SK-N-SH (cell line): Measurements from ENCODE around the gene VPS8. TPM values are rescaled to one million over a fixed set of nuclear protein-coding genes. Genes with fewer than 3 reads are reported as not detected.

Source experiments
- CTCF ChIA-PET: fragments of 300-600, 350-600 bp; formaldehyde crosslinking; extraction: SDS; loops from one replicate; lab custom pipeline; 2021; lab: Yijun Ruan, JAX
- POLR2A ChIA-PET: fragments of 350-600 bp; sonication (Branson Sonifier 250); formaldehyde crosslinking; extraction: SDS; loops from one replicate; lab custom pipeline; 2020; ENCODE audit warnings: antibody characterized with exemption, inconsistent platforms; lab: Yijun Ruan, JAX
- DNase-seq: peaks from one replicate; pipeline ENCODE4 v3.0.0; 2012
- H2AFZ ChIP-seq: fragments of 200-600 bp; sonication (generic); 2 replicates; pipeline ENCODE4 v1.8.1; 2016; ENCODE audit warnings: antibody characterized with exemption, mild to moderate bottlenecking, low read depth
- H3F3A ChIP-seq: fragments of 200-600 bp; sonication (generic); replicated peaks from 2 replicates; pipeline ENCODE3; 2016; ENCODE audit warnings: antibody characterized with exemption, mild to moderate bottlenecking; ENCODE audit not compliant: insufficient read depth
- H3K27ac ChIP-seq, 2 experiments: fragments of 200-500 bp in 1 of 2; fragments of 200-600 bp in 1 of 2; sonication (Bioruptor generic) in 1 of 2; sonication (generic), shearing (Covaris generic) in 1 of 2; 2 replicates each; pipeline versions ENCODE4 v1.5.1 to v1.6.1; 2014 to 2016; ENCODE audit warnings: low read depth in 2 of 2, inconsistent platforms in 1 of 2, low read length in 1 of 2, mild to moderate bottlenecking in 1 of 2, mixed read lengths in 1 of 2
- H3K27me3 ChIP-seq: fragments of 200-600 bp; sonication (generic), shearing (Covaris generic); 2 replicates; pipeline ENCODE4 v1.6.1; 2016; ENCODE audit warnings: mixed run types; ENCODE audit not compliant: insufficient read depth
- H3K36me3 ChIP-seq, 2 experiments: fragments of 200-500 bp in 1 of 2; fragments of 200-600 bp in 1 of 2; sonication (Bioruptor generic) in 1 of 2; sonication (generic) in 1 of 2; replicated peaks in 1 of 2; 2 replicates each; pipeline versions ENCODE3 to v1.5.1; 2014 to 2016; ENCODE audit warnings: low read length in 1 of 2, mild to moderate bottlenecking in 1 of 2; ENCODE audit not compliant: insufficient read depth in 2 of 2, control insufficient read depth in 1 of 2
- H3K4me1 ChIP-seq, 2 experiments: fragments of 200-500 bp in 1 of 2; fragments of 200-600 bp in 1 of 2; sonication (Bioruptor generic) in 1 of 2; sonication (generic), shearing (Covaris generic) in 1 of 2; 2 replicates each; pipeline versions ENCODE4 v1.5.1 to v1.6.1; 2014 to 2016; ENCODE audit warnings: low read depth in 1 of 2, low read length in 1 of 2, mixed run types in 1 of 2; ENCODE audit not compliant: insufficient read depth in 2 of 2, control insufficient read depth in 1 of 2
- H3K4me2 ChIP-seq: fragments of 200-600 bp; sonication (generic), shearing (Covaris generic); 2 replicates; pipeline ENCODE4 v1.6.1; 2017; ENCODE audit warnings: mixed run types
- H3K4me3 ChIP-seq, 2 experiments: fragments of 200-500 bp in 1 of 2; fragments of 200-600 bp in 1 of 2; sonication (Bioruptor generic) in 1 of 2; sonication (generic), shearing (Covaris generic) in 1 of 2; 2 replicates each; pipeline versions ENCODE4 v1.5.1 to v1.8.1; 2014 to 2016; ENCODE audit warnings: low read depth in 2 of 2, inconsistent platforms in 1 of 2, low read length in 1 of 2, mild to moderate bottlenecking in 1 of 2, mixed read lengths in 1 of 2, moderate library complexity in 1 of 2
- H3K79me2 ChIP-seq: fragments of 200-600 bp; sonication (generic); 2 replicates; pipeline ENCODE4 v1.8.1; 2017; ENCODE audit warnings: mild to moderate bottlenecking; ENCODE audit not compliant: insufficient read depth
- H3K9ac ChIP-seq: fragments of 200-600 bp; sonication (generic); 2 replicates; pipeline ENCODE4 v1.6.1; 2017; ENCODE audit warnings: mixed run types
- H3K9me2 ChIP-seq: fragments of 200-600 bp; sonication (generic); 2 replicates; pipeline ENCODE4 v1.6.1; 2017; ENCODE audit warnings: mixed run types
- H3K9me3 ChIP-seq: fragments of 200-600 bp; sonication (generic); 2 replicates; pipeline ENCODE4 v1.6.1; 2017; ENCODE audit warnings: mixed run types, mild to moderate bottlenecking, moderate library complexity
- H4K20me1 ChIP-seq: fragments of 200-600 bp; sonication (generic); 2 replicates; pipeline ENCODE4 v1.6.1; 2017; ENCODE audit warnings: mild to moderate bottlenecking, mixed run types; ENCODE audit not compliant: insufficient read depth
- ELF1 ChIP-seq: IDR thresholded peaks from 2 replicates; pipeline ENCODE4 v1.4.0; 2012
- EZH2phosphoT487 ChIP-seq: fragments of 200-600 bp; sonication (generic); IDR thresholded peaks from 2 replicates; pipeline ENCODE4 v1.6.1; 2017; ENCODE audit warnings: low read depth, mixed run types, mild to moderate bottlenecking, antibody characterized with exemption, moderate library complexity, borderline replicate concordance
- FOSL2 ChIP-seq: IDR thresholded peaks from 2 replicates; pipeline ENCODE4 v1.4.0; 2012; ENCODE audit warnings: low read depth, mild to moderate bottlenecking, moderate library complexity, borderline replicate concordance
- FOXJ3 ChIP-seq: sonication (generic); formaldehyde crosslinking; IDR thresholded peaks from 2 replicates; pipeline ENCODE4 v1.5.1; 2020; ENCODE audit warnings: mild to moderate bottlenecking, missing genetic modification reagents
- FOXM1 ChIP-seq: IDR thresholded peaks from 2 replicates; pipeline ENCODE4 v1.4.0; 2012; ENCODE audit warnings: low read depth, mild to moderate bottlenecking
- GABPA ChIP-seq: IDR thresholded peaks from 2 replicates; pipeline ENCODE4 v1.4.0; 2012; ENCODE audit warnings: low read depth, mild to moderate bottlenecking
- JUND ChIP-seq: IDR thresholded peaks from 2 replicates; pipeline ENCODE4 v1.4.0; 2012
- MAX ChIP-seq: IDR thresholded peaks from 2 replicates; pipeline ENCODE4 v1.4.0; 2012; ENCODE audit warnings: low read depth
- MEF2A ChIP-seq: IDR thresholded peaks from 2 replicates; pipeline ENCODE4 v1.4.0; 2012; ENCODE audit warnings: low read depth, borderline replicate concordance
- MXI1 ChIP-seq: IDR thresholded peaks from 2 replicates; pipeline ENCODE4 v1.6.1; 2012; ENCODE audit warnings: mild to moderate bottlenecking, low read depth, low read length, improper control_type of control experiment
- PBX3 ChIP-seq: IDR thresholded peaks from 2 replicates; pipeline ENCODE4; 2012
- RCOR1 ChIP-seq: fragments of 150-350 bp; IDR thresholded peaks from 2 replicates; pipeline ENCODE4 v1.6.1; 2017; ENCODE audit warnings: antibody characterized with exemption, low read length
- RFX5 ChIP-seq: IDR thresholded peaks from 2 replicates; pipeline ENCODE4 v1.6.1; 2012; ENCODE audit warnings: mild to moderate bottlenecking, improper control_type of control experiment, low read length
- RXRA ChIP-seq: IDR thresholded peaks from 2 replicates; pipeline ENCODE4 v1.4.0; 2012; ENCODE audit warnings: low read depth, mild to moderate bottlenecking, borderline replicate concordance
- SMC3 ChIP-seq: IDR thresholded peaks from 2 replicates; pipeline ENCODE4 v1.6.1; 2012; ENCODE audit warnings: low read depth, low read length, improper control_type of control experiment
- TAF1 ChIP-seq: IDR thresholded peaks from 2 replicates; pipeline ENCODE4 v1.6.1; 2012; ENCODE audit warnings: low read depth, mild to moderate bottlenecking, low read length, moderate library complexity, borderline replicate concordance
- TCF12 ChIP-seq: IDR thresholded peaks from 2 replicates; pipeline ENCODE4 v1.4.0; 2012
- TEAD4 ChIP-seq: IDR thresholded peaks from 2 replicates; pipeline ENCODE4 v1.4.0; 2012; ENCODE audit warnings: mild to moderate bottlenecking, borderline replicate concordance; ENCODE audit not compliant: insufficient read depth
- USF2 ChIP-seq: fragments of 150-350 bp; IDR thresholded peaks from 2 replicates; pipeline ENCODE4 v1.6.1; 2017; ENCODE audit warnings: antibody characterized with exemption, low read length, low read depth, borderline replicate concordance
- YY1 ChIP-seq: IDR thresholded peaks from 2 replicates; pipeline ENCODE4 v1.4.0; 2012; ENCODE audit warnings: low read depth, mild to moderate bottlenecking
- WGBS: methylation state at CpG from one replicate; pipeline ENCODE4 v1.1.6; 2017; ENCODE audit warnings: low lambda C conversion rate; 5-methylcytosine and 5-hydroxymethylcytosine counted together
- polyA plus RNA-seq, 3 experiments: library from polyadenylated mRNA; depleted of rRNA; stranded (reverse); fragments of >200 nt; gene quantifications; 2 replicates each; pipeline ENCODE4 v1.2.3, GENCODE V29; 2012
- TF ChIP-seq, protein P1 (sequence below): IDR thresholded peaks from 2 replicates; pipeline ENCODE4 v1.4.0; 2012; ENCODE audit warnings: low read depth, borderline replicate concordance
- TF ChIP-seq, protein P2 (sequence below): IDR thresholded peaks from 2 replicates; pipeline ENCODE4 v1.6.1; 2012; ENCODE audit warnings: mild to moderate bottlenecking, low read depth, low read length, moderate library complexity

VPS8 gene
- polyA plus RNA-seq, 1 of the 3 experiments (the other 2 are of a cell fraction): 12.8 TPM

GRCh38 chr3:184827572-184827971 lies 15.6 kb downstream of the VPS8 start:
- CTCF ChIA-PET: no interaction called here
- no peak for TF ChIP-seq MEF2A
- TF ChIP-seq JUND: no peak
- TF ChIP-seq USF2: no peak
- TF ChIP-seq TAF1: no peak
- no peak for TF ChIP-seq SMC3
- no peak for TF ChIP-seq PBX3
- TF ChIP-seq, all 33 proteins: peak for 0
- POLR2A ChIA-PET: no interaction called here
- 84% methylated on average over 2 of the region's 2 CpGs for WGBS
- Histone ChIP-seq H3K27ac (no peak overlapping the region), H3K9me3 (no peaks in the 10 kb centered on the region), H3F3A (no peaks in the 10 kb centered on the region), H3K27me3 (no peaks in the 10 kb centered on the region), H3K9me2 (no peaks in the 10 kb centered on the region), H2AFZ (no peak overlapping the region), H3K4me2 (no peak overlapping the region), H4K20me1 (no peaks in the 10 kb centered on the region), H3K4me1 (no peaks in the 10 kb centered on the region), H3K79me2 (no peaks in the 10 kb centered on the region), H3K9ac (no peak overlapping the region), H3K36me3 (peaks cover 18 to 24% of the 10 kb centered on the region in 2 experiments), H3K4me3 (no peak overlapping the region)
- no peak for DNase-seq

DNA sequence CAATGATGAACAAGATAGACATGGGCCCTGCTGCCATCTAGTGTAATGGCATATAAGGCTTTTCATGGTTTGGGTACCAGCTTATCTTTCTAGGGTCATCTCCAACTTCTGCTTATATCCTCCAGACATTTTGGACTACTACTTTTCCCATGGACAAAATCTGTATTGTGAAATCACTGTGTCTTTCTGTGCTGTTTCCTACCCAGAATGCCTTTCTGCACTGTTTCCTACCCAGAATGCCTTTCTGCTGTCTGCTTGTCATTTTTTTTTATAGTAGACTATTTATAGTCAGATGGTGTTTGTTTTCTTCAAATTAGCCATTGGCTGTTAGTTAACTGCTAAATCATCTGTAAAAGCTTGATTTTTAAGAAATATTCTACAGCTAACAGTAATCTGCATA lies 20.1 kb downstream of the VPS8 start:
- H3K9ac ChIP-seq: no peak overlapping the region
- no peaks in the 10 kb centered on the region for H3K9me3 ChIP-seq
- ChIA-PET POLR2A (no interaction called here), CTCF (interaction anchor here (0.8 kb wide), 1 partner anchor 288 kb away, joined by 3 read pairs; no protein-coding TSS in a partner anchor)
- H3K27me3 ChIP-seq: no peaks in the 10 kb centered on the region
- no peaks in the 10 kb centered on the region for H4K20me1 ChIP-seq
- H3K4me3 ChIP-seq: no peak overlapping the region
- H3F3A ChIP-seq: no peaks in the 10 kb centered on the region
- H3K79me2 ChIP-seq: no peaks in the 10 kb centered on the region
- H3K4me1 ChIP-seq: no peaks in the 10 kb centered on the region
- peaks cover 42 to 45% of the 10 kb centered on the region in 2 experiments for H3K36me3 ChIP-seq
- H3K27ac ChIP-seq: no peak overlapping the region
- no peak for DNase-seq
- H2AFZ ChIP-seq: no peak overlapping the region
- no peaks in the 10 kb centered on the region for H3K9me2 ChIP-seq
- TF ChIP-seq RCOR1 (no peak), ELF1 (no peak), PBX3 (no peak), RXRA (no peak), SMC3 (no peak), EZH2phosphoT487 (no peak), GABPA (no peak), JUND (no peak), TCF12 (no peak), MAX (no peak), FOXM1 (no peak), FOSL2 (no peak), RFX5 (no peak), YY1 (no peak), FOXJ3 (no peak), TEAD4 (no peak), MXI1 (no peak)
- TF ChIP-seq, protein P1, sequence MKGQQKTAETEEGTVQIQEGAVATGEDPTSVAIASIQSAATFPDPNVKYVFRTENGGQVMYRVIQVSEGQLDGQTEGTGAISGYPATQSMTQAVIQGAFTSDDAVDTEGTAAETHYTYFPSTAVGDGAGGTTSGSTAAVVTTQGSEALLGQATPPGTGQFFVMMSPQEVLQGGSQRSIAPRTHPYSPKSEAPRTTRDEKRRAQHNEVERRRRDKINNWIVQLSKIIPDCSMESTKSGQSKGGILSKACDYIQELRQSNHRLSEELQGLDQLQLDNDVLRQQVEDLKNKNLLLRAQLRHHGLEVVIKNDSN: no peak
- TF ChIP-seq, protein P2, sequence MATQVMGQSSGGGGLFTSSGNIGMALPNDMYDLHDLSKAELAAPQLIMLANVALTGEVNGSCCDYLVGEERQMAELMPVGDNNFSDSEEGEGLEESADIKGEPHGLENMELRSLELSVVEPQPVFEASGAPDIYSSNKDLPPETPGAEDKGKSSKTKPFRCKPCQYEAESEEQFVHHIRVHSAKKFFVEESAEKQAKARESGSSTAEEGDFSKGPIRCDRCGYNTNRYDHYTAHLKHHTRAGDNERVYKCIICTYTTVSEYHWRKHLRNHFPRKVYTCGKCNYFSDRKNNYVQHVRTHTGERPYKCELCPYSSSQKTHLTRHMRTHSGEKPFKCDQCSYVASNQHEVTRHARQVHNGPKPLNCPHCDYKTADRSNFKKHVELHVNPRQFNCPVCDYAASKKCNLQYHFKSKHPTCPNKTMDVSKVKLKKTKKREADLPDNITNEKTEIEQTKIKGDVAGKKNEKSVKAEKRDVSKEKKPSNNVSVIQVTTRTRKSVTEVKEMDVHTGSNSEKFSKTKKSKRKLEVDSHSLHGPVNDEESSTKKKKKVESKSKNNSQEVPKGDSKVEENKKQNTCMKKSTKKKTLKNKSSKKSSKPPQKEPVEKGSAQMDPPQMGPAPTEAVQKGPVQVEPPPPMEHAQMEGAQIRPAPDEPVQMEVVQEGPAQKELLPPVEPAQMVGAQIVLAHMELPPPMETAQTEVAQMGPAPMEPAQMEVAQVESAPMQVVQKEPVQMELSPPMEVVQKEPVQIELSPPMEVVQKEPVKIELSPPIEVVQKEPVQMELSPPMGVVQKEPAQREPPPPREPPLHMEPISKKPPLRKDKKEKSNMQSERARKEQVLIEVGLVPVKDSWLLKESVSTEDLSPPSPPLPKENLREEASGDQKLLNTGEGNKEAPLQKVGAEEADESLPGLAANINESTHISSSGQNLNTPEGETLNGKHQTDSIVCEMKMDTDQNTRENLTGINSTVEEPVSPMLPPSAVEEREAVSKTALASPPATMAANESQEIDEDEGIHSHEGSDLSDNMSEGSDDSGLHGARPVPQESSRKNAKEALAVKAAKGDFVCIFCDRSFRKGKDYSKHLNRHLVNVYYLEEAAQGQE: no peak
- no peak overlapping the region for H3K4me2 ChIP-seq
